Measurements from ENCODE around the gene MARCHF3.
A peak's percentile ranks its signal among the peaks of the same experiment; 100 is the strongest.
"Not testable (repeated sequence)": the region's sequence is repeated elsewhere in the genome, so short reads cannot be mapped to it uniquely, and the experiment has no call there.

Gene MARCHF3

GRCh38 chr5:127046343-127047072 lies 16.1 kb upstream of the MARCHF3 start:
- DNase-seq = no peak

- DNase-seq = no peak
These were observed 12.2 kb upstream of the MARCHF3 start for GRCh38 chr5:127042593-127042992.

- no peak for DNase-seq
These were observed 11.2 kb upstream of the MARCHF3 start for GRCh38 chr5:127041571-127041970.

- DNase-seq = no peak
These were observed 10.6 kb upstream of the MARCHF3 start for GRCh38 chr5:127040796-127041520.

GRCh38 chr5:127038550-127038949 lies 8.2 kb upstream of the MARCHF3 start:
- DNase-seq = no peak

DNA sequence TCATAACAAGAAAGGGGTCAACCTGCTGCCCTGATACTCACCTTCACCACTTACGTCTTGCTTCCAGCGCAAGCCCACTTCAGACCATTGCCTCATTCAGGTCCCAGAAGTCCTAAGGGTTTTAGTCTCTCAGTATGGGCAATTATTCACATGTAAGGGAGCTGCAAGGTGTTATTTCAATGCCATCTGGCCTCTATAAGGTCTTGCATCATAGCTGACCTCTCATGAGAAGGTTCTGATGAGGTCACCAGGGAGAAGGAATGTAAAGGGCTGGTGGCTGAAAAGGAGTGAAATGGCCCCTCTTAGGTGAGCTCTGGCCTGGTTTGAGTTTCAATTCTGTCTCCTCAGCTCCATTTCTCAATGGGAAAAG lies 1.5 kb upstream of the MARCHF3 start:
- no peak for DNase-seq

GRCh38 chr5:127031147-127031862 lies 947 bp upstream of the MARCHF3 start:
- DNase-seq = no peak

- peak; percentile 11 to 29 for DNase-seq
These were observed 638 bp downstream of the MARCHF3 start for GRCh38 chr5:127029581-127030258.

- DNase-seq = no peak
These were observed 1.4 kb downstream of the MARCHF3 start for GRCh38 chr5:127028822-127029457.

DNA sequence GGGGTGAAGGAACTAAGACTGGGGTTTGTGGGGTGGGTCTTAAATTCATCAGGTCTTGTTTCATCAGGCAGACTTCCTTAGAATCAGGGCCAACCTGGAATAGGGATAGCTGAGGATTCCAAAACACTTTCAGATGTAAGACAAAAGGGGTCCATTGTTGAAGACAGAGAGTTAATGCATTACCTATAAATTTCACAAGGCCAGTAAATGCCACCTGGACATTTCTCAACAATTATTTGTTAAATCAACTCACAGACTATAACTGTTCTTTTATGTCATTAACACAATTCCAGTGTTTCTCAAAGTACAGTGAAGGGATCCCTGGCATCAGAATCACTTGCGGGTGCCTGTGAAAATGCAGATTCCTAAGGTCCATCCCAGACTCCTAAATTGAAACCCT lies 2.8 kb downstream of the MARCHF3 start:
- no peak for DNase-seq

GRCh38 chr5:127026166-127026565 lies 4.2 kb downstream of the MARCHF3 start:
- DNase-seq = no peak

- no peak for DNase-seq
These were observed 4.9 kb downstream of the MARCHF3 start for GRCh38 chr5:127025467-127025866.

DNA sequence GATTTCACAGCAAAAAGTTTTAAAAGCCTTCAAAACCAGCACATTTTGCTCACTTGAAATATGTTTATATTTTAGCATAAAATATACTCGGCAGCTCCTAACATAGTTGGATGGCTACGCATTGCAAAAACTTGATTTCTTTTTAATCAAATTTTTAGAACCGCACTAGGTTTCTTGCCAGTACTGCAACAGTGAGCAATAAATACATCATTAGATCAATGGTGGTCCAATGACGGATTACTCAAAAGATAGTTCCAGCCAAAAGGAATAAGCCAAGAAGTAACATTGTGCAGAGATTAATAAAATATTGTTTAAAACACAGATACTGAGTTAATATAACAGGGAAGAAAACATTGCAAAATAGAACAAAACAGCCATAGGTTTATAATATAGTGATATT lies 5.5 kb downstream of the MARCHF3 start:
- DNase-seq = no peak

GRCh38 chr5:127023552-127024191 lies 6.7 kb downstream of the MARCHF3 start:
- DNase-seq = not testable (repeated sequence)

- DNase-seq = no peak
These were observed 7.5 kb downstream of the MARCHF3 start for GRCh38 chr5:127022846-127023245.

GRCh38 chr5:127019928-127020327 lies 10.4 kb downstream of the MARCHF3 start:
- no peak for DNase-seq

DNA sequence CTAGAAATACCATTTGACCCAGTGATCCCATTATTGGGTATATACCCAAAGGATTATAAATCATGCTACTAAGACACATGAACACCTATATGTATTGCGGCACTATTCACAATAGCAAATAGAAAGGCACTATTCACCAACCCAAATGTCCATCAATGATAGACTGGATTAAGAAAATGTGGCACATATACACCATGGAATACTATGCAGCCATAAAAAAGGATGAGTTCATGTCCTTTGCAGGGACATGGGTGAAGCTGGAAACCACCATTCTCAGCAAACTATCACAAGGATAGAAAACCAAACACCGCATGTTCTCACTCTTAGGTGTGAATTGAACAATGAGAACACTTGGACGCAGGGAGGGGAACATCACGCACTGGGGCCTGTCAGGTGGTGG lies 13.6 kb downstream of the MARCHF3 start:
- not testable (repeated sequence) for DNase-seq

- DNase-seq = no peak
These were observed 14.6 kb downstream of the MARCHF3 start for GRCh38 chr5:127015716-127016115.

- DNase-seq = no peak
These were observed 15.8 kb downstream of the MARCHF3 start for GRCh38 chr5:127014573-127014972.

DNA sequence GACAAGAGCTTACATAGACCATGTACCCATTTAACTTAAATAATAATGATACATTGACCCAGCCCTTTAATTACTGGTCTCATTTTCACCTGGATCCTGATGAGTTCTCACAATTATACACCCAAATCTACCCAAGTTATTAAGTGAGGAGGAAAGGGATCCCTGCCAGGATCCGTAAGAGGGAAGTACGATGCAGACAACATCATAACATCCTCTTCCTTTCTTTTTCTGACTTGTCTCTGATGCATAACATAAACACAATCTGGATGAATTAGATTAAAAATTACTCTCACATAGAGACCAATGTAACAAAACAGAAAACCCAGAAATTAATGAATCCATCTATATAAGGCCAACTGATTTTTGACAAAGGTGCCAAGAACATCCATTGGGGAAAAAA lies 17.0 kb downstream of the MARCHF3 start:
- DNase-seq = no peak

- DNase-seq = no peak
These were observed 17.4 kb downstream of the MARCHF3 start for GRCh38 chr5:127012916-127013315.

DNA sequence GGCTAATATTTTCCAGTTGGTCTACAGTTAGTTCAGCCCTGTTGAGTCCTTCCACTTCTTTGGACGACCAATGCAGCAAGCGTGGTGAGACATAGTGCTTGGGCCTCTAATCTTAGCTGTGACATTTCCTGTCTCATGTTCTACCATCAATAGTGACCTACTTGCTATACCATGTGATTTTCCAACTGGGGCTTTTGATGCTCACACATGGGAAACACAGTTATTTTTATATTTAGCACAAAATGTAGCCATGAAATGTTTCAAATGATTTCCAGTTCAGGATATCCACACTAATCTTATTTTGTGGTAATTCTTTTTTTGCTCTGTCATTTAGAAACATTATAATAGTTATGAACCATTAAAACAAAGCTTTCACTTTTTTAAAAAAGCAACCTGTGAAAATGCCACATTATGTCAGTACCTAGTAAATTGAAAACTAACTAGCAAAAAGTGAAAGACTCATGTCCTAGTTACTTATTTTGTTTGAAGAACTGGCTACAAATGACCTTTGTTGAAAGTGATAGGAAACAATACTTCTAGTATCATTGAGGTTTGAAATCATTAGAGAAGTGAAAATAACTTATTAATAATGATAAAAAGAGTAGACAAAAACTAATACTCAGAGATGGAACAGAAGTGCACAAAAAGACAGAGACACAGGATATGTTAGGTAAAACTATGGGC lies 18.3 kb downstream of the MARCHF3 start:
- no peak for DNase-seq

Measured in NCI-H1930 (cell line).